ENCODE results near the gene PITX2. TPM values are rescaled to one million over a fixed set of nuclear protein-coding genes. Genes with fewer than 3 reads are reported as not detected.
A peak's percentile ranks its signal among the peaks of the same experiment; 100 is the strongest.

The PITX2 gene
- polyA plus RNA-seq, 4 donors, result 1.8 to 3.3 (median 2.8) TPM

DNA sequence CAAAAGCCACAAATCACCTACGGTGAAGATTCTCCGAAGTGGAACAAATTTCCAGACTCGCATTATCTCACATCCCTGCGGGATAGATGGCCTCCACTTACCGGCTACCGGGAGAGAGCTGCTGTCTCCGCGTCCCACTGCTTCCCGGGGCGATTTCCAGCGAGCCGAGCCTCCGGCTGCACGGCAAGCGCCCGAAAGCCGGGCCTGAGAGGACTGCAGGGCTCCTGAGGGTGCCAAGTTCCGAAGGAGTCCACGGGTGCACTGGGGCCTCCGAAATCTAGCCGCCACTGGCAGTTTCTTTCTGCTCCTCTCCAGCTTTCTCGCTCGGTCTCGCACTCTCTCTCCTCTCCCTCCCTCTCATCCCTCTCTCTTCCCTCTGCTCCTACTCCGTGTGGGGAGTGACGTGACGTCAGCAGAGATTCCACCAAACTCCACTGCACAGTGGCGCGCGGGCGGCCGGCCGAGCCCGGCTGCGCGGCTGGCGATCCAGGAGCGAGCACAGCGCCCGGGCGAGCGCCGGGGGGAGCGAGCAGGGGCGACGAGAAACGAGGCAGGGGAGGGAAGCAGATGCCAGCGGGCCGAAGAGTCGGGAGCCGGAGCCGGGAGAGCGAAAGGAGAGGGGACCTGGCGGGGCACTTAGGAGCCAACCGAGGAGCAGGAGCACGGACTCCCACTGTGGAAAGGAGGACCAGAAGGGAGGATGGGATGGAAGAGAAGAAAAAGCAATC is 14.0 kb upstream of the PITX2 start:
- peak in 2 of 4 donors; percentile 32 to 47 for DNase-seq (ENCODE audit: low read depth in 4 of 4, low spot score in 2 of 4)

DNA sequence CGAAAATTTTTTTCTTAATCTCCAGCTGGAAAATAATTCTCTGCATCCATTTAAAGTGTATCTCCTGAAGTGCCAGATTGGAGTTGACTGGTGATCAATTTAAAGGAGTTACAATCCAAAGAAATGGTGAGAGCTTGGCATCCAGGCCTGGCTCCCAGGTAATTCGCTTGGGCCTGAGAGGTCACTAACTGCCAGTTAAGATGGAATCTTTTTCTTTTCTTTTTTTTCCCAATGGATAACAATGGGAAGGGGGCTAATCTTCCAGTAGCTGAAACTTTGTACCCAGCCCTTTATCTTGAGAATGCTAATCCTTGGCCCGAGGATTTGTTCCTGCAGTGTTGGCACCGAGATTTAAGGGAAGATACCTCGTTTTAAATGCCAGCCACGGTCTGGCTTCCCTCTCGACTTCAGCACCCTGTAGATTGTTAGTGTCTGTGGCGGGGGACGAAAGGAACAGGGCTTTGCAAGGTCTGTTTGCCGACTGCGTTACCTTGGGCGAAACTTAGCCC is 13.3 kb upstream of the PITX2 start:
- DNase-seq (ENCODE audit: low read depth in 4 of 4, low spot score in 2 of 4), result peak in 1 of 4 donors; percentile 21

DNA sequence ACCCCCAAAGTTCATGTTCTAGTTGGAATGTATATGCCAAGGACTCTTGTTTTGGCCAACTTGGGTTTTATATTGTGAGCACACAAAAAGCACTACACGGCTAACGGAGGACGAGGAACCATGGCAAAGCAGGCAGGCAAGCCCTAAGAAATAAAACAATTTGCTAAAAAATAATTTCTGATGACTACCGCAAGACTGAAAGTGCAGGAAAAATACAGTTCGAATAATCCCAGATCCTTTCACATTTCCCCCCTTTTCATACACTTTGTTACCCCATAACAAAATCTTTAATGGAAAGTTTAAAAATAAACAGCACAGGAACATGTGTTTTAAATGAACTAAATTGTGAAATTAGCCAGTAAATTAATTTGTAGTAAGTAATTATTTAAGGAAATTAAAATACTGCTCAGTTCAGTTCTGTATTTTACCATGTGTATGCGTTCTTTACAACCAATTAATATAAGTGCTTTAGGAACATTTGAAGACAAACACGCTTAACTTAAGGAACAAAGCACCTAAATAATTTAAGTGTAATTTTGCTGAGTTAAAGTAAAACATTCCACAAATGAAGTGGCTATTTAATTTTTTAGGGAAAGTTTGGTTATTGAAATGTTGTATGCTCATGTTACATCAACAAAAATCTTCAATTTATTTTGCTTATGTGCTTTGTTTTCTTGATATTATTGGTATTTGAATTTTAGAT is 12.4 kb upstream of the PITX2 start:
- DNase-seq (ENCODE audit: low read depth in 4 of 4, low spot score in 2 of 4), result no peak

DNA sequence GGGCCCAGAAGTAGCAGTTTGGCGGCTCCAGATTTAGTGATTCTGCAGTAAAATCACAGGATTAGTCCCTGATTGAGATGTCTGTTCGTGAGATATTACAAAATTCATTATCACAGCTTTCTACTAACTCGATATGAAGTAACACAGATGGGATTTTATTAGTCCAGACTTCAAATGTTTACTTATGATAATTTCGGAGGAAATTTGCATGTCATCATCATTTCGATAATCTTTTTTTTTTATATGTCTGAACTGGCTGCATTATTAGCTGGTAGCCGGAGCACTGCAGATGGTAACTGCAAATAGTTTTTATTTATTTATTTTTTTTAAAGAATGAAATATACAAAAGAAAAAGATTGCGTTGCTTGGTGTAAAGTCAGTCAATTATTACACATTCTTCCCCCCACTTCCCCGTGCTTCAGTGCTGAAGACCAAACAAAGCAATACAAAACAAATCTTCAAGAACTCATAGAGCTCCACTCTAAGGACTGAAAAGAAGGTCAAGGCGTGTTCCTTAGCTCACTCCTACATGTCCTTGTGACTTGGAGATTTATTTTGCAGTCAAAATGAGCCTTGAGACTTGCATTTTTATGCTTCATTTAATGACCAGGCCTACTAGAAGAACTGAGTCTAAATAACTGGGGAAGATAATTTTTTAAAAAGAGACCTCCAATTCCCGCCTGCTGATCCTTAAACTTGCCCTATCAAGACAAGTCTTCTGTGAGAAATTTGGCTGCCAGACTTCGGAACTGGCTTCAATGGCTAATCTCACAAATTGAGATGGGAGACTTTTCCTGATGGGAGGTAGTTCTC is 11.7 kb upstream of the PITX2 start:
- peak in 1 of 4 donors; percentile 3 for DNase-seq (ENCODE audit: low read depth in 4 of 4, low spot score in 2 of 4)

DNA sequence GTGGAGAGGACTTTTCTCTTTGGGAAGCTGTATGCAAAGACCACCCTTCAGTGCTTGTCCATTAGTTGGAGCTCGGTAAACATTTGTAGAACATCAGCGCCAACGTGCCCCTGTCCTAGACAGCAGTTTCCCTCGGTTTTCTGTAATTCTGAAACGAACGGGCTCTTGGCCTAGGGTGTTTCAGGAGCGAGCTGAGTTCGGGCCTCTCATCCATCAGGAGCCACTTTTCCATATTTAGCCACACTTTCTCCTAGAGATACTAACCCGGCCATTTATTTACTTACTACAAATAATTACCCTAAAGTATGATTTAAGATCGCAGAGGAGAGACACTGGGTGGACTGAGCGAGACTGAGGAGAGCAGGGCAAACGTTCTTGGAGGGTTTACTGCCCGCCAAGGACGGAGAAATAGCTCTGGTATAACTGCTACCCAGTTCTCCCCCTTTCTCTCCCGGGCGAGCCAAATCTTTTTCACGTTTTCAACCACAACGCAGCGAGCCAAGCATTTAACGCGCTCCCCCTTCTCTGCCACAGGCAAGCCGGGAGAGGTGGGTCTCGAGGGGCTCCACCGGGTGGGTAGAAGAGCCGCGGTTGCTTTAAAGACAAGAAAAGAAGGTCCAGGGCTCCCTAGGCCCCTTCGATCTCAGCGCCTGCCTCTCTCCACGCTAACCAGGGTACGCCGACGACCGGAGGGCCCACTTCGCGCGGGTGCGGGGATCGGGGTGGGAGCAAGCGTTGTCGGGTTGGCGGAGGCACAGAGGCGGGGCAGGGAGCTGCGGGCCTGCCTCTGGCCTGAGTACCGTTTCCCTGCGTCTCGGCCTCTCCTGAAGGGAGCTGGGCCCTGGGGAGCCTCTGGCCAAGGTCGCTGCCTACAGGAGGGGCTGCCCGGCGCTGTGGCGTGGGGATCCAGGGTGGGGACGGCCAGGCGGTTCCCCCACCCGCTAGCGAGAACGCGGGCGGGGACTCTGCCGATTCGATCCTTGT is 10.8 kb upstream of the PITX2 start:
- DNase-seq (ENCODE audit: low read depth in 4 of 4, low spot score in 2 of 4), result peak in 1 of 4 donors; percentile 34

DNA sequence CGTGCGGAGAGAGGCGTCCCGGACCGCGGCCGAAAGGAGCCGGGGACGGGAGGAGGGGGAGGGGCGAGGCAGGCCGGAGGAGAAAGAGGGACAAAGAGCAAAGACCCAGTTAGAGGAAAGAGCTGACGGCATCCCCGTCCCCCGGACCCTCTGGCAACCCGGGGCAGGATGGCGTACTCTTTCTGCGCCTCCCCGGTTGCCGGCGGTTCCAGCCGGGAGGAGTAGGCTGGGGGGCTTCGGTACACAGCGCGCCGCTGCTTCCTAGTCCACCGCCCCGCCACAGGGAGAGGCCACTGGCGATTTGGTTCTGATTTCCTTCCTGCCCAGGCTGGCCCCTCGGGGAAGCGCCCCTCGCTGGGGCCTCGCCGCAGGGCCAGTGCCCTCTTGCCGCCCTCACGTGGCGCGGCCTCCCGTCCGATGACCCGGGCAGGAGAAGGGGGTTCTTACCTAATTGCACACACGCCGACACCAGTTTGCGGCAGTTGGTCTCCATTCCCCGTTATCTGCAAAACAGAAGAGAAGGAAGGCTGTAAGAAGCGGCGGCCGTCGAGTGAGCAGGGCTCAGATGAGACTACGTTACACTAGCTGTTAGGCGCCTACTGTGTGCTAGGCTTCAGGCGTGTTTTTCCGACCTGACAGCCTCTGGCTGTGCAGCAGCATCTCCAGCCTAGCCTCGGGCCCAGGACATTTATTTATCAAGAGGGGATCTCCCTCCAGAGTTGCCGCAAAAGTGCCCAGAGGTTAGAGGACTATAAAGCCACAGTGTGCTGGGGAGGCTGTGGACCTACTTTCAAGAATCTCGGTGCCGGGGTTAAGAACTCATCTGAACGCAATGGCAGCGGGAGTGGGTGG is 9.9 kb upstream of the PITX2 start:
- peak in 1 of 4 donors; percentile 37 for DNase-seq (ENCODE audit: low read depth in 4 of 4, low spot score in 2 of 4)

DNA sequence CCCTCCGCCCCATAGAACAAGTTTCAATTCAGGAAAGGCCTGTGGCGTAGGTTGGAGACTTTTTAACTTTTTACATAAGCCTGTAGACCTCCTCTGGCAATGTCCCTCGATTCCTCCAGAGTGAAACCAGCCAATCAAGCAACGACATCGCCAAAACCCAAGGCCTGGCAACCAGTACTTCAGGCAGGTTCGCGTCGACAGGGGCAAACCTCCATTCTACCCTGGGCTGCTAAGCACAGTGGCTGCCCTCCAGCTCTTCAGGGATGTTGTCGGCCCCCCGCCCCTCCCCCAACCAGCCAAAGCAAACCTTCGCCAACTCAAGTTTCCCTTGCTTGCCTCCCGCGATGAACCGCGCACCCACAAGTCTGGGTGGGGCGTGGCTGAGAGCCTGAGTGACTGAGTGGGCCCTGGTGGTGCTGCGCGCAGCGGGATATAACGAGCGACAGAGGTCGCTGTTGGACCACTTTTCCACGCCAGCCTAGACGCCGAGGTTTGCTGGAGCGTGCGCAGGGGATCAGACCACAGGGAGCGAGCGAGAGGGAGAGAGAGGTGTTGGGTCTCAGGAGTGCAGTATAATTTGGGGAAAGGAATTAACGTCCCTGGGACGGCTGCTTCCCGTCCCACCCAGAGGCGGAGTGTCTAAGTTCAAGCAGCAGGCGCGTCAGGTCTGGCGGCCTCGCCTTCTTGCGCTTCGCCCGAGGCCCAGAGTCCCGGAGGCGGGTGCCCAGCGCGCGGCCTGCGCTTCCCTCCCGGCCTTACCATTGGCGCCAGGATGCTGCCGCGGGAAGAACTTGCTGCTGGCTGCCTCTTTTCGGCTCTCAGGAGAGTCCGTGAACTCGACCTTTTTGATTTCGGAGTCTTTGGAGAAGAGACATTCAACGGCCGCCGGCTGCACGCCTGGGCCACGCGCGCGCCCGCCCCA is 9.0 kb upstream of the PITX2 start:
- peak; percentile 74 to 85 (median 80) for DNase-seq (ENCODE audit: low read depth in 4 of 4, low spot score in 2 of 4)

DNA sequence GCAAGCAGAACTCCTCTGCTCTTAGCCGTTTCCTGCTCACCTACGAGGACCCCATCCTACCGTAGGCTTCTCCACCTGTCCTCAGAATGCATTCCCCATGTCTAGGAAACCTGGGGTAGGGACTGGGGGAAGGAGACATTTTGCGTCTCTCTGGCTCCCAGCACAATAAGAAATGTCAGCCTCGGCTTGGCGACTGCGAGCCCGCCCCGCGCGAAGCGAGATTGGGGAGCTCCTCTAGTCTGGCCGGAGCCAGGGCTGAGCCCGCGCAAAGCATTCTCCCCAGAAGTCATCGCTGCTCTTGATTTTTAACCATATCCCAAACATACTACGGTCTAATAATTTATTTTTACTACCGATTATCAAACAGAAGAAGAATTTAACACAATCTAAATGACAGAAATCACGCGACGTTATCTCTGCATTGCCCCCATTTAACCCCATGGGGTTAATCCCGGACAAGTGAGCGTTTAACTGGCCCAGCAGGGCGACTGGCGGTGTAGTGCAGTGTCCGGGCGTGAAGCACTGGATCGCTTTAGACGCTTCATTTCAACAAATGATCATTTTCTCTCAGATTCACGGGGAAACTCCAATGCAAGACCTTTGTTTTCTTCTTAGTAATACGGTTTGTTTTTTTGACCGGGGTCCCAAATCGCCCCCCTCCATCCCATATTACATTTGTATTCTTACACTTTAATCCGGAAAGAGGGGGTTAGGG is 8.0 kb upstream of the PITX2 start:
- DNase-seq (ENCODE audit: low read depth in 4 of 4, low spot score in 2 of 4), result no peak

DNA sequence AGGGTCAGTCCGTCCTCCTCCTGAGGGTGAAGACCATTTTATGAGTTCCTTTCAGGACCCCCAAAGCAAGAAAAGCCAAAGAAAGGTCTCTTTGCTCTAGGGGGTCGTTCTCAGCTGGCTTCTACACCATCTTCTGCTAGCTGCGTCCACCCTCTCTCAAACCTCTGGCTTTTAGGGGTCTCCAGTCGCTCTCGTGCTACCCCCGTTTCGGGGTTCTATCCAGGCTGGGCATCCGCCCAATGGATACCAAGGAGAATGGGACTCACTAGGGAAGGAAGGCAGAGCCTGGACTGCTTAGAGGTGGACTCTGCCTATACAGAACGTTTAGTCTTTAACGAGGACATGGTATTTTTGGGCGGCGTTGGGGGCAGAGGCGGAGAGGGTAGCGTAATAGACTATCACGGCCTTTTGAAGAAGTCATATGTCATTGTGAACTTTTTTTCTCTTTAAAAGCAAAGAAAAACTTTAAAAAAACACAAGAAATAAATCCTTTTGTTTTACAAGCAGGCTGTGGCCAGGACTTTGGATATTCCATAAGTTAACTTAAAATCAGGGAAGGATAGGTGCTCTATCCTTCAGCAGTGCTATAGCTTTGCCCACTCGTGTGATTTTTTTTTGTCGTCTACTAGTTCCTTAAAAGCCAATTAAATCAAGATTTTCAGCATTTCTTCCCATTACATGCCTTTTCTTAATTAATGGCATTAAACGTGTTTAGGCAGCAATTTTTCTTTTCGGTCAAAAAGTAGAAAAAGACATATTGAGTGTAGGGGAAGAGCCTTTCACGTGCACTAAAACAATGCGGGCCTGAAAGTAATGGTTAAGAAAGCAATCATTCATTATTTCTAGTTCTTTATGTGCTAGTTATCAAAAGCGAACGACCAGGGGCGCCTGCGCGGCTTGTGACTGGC is 7.2 kb upstream of the PITX2 start:
- no peak for DNase-seq (ENCODE audit: low read depth in 4 of 4, low spot score in 2 of 4)

DNA sequence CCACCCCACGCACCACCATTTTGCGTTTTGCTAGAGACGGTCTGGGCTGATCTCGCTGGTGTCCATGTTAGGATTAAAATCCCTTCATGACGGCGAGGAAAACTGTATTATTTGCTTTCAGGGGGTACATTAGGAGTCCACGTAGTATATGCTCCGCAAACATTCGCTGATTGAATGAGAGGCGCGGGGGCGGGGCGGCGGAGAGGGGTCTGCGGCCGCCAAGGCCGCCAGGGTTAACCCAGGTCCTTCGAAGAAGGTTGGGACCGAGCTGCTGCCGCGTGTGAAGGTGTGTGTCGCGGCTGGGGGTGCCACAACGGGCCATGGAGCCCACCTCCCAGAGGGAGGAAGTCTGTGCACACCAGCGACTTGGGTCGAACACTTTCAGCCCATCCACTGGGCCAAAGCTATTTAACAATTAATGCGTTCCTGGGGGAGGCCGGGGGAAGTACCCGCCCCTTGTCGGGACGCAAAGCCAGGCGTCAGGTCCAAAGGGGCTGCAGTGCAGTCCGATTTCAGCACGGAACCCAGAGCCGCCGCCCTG is 6.4 kb upstream of the PITX2 start:
- no peak for DNase-seq (ENCODE audit: low read depth in 4 of 4, low spot score in 2 of 4)

DNA sequence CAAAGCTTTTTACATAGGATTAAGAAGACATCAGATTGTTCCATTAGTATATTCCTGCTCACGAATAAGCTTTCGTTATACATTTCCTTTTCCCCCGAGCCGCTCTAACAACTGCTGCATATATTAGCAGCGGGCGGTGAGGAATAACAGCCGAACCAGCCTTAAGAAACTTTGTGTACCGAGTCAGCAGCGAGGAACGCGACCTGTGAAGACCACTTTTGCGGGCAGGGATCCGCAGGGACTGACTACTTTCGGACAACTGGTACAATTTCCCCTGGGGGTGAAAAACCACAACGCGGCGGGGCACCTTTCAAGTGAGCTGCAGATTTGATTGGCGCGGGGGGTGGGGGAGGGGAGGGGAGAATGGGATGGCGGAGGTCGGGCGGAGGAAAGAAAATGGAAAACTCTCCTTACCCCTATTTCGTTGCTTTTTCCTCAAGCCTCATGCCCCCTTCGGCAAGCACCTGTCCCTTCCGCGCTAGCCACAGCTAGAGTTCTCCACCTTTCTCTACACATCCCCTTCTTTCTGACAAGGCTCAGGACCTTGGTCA is 5.9 kb upstream of the PITX2 start:
- DNase-seq (ENCODE audit: low read depth in 4 of 4, low spot score in 2 of 4), result no peak

DNA sequence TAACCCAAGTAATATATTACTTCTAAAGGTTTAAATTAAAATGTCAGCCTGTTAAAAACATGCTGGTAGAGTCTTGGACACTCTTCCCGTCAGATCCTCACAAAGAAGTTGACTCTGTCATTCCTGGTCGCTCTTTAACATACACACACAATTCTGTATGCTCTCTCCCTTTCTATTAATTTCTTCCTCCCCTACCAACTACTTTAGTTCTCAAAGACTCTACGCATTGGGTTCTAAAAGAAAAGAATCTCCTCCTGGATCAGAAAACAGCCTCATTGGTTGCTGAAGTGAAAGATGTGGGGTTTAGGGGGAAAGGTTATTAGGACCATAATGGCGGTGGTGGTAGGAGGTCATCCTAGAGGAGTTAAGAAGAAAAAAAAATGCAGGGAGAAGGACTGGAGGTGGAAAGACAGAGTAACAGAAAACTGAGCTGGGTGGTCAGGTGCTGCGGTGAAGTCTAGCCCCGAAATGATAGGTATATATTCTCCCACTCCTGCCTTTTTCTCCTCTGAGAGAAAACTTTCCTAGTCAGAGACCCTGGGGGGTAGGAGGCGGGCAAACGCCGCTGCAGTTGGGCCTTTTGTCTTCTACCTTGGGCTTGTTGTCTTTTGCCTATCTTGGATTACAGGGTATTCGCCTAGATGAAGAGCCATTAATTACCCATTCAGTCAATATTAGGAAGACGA is 5.2 kb upstream of the PITX2 start:
- no peak for DNase-seq (ENCODE audit: low read depth in 4 of 4, low spot score in 2 of 4)

DNA sequence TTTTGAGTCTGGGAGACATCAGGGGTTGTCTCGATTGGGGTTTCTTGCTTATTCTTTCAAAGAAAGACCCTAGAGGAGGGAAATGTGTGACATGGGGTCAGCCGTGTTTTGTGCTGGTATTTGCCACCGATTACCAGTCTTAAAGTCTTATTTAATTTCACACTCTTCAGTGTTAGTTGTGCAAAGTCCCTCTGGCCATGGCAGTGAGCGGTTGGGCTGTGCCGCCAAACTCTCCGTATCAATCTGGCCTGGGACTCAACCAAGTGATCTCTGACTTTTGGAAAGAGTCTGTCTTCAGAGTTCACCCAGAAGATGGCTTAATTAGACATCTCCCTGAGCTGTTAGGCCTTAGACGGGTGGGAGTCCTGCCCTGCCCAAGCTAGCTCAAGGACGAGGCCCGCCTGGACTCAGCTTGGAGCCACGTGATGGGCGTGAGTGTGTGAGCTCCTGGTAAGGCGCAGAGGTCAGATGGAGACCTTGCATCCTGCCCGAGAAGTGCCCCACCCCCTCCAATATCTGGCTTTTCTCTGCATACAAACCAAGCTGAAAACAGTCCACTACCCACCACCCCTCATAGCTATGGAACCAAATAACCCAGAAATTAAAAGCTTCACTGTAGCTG is 3.8 kb upstream of the PITX2 start:
- DNase-seq (ENCODE audit: low read depth in 4 of 4, low spot score in 2 of 4), result no peak

DNA sequence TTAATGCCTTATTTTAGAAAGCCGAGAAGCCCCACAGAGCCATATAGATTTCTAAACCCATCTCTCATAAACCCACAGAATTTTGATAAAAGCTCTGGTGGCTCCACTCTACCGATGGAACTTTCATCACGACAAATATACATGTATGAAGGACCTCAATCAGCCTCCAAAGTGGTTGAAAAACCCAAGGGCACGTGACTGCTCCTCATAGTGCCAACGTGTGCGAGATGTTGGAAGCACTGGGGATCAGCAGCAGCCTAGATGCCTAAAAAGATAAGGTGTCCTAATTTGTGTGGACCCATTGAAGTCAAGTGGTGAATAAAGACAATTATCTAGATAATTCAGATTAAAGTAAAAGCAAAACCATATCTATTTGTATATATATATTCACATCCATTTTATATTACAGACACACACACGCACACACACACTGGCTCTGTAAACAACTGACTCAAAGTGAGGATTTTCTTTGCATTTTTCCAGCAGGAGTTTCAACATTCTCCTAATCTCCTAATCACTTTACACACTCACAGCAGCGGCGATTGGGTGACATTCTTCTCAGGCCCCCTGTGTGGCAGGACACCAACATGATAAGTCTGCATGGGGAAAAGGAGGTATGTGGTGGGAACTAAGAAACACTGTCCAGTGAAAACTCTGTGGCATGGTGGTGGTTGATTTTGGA is 2.8 kb upstream of the PITX2 start:
- no peak for DNase-seq (ENCODE audit: low read depth in 4 of 4, low spot score in 2 of 4)

Data from left renal cortex interstitium (tissue), 4 donors.